Articular chondrocyte of knee joint (primary cell): ENCODE results near the gene CALHM2. TPM values are rescaled to one million over a fixed set of nuclear protein-coding genes. Genes with fewer than 3 reads are reported as not detected.

Source experiments
- total RNA-seq: library from RNA; depleted of rRNA; stranded (reverse); fragments of >200 nt; gene quantifications from 2 replicates; pipeline ENCODE4 v1.2.3, GENCODE V29; 2012

The CALHM2 gene
- 81.3 and 91.3 TPM in 2 replicates for total RNA-seq

GRCh38 chr10:103451831-103452505 lies at the start of gene CALHM2:
CALHM2 (minus strand) TSS chr10:103452370; CDS start chr10:103449941, 2,429 bp downstream.

GRCh38 chr10:103493362-103493915 lies 41.3 kb upstream of the CALHM2 start, which contains the start of gene NEURL1:
NEURL1 (plus strand) TSS chr10:103493705; CDS start chr10:103494388, 683 bp downstream.

GRCh38 chr10:103479135-103479534 lies 27.0 kb upstream of the CALHM2 start, which contains the start of gene CALHM3:
CALHM3 (minus strand) TSS chr10:103479240; CDS start chr10:103479032, 208 bp downstream.

GRCh38 chr10:103458720-103459119 lies 6.5 kb upstream of the CALHM2 start, which contains the start of gene CALHM1:
CALHM1 (minus strand) TSS chr10:103458900; CDS start chr10:103458751, 149 bp downstream.

Other genes starting within 250 kb of the CALHM2 start
- 0.11 and 0.13 TPM in 2 replicates for gene RPEL1, start 206.5 kb downstream of the CALHM2 start, total RNA-seq
- 0.13 and 0.22 TPM in 2 replicates for gene INA, start 175.2 kb downstream of the CALHM2 start, total RNA-seq
- 18.6 and 20.0 TPM in 2 replicates for gene PCGF6, start 101.2 kb downstream of the CALHM2 start, total RNA-seq
- gene TAF5, start 84.4 kb downstream of the CALHM2 start, total RNA-seq, result 4.3 and 4.4 TPM in 2 replicates
- gene ATP5MK, start 55.9 kb downstream of the CALHM2 start, total RNA-seq, result 223 and 321 TPM in 2 replicates
- gene PDCD11, start 55.7 kb downstream of the CALHM2 start, total RNA-seq, result 23.8 and 26.5 TPM in 2 replicates
- not detected in 2 replicates for gene CALHM1, start 6.5 kb upstream of the CALHM2 start, total RNA-seq
- gene CALHM3, start 26.9 kb upstream of the CALHM2 start, total RNA-seq, result 0.11 TPM in 1 of 2 replicates, not detected in the other
- gene NEURL1, start 41.3 kb upstream of the CALHM2 start, total RNA-seq, result 0.11 and 0.26 TPM in 2 replicates